GM20000 (cell line): ENCODE results near the gene CUX1.
"Not testable (repeated sequence)": the region's sequence is repeated elsewhere in the genome, so short reads cannot be mapped to it uniquely, and the experiment has no call there.

Source experiments
- DNase-seq: peaks from one replicate; pipeline ENCODE4 v3.0.0; 2012; ENCODE audit warnings: low spot score
- TF ChIP-seq, protein P1 (sequence below): IDR thresholded peaks from 2 replicates; pipeline ENCODE4 v1.5.1; 2012; ENCODE audit warnings: mild to moderate bottlenecking, control low read depth; ENCODE audit errors: extremely low read depth, missing control alignments

The CUX1 gene

DNA sequence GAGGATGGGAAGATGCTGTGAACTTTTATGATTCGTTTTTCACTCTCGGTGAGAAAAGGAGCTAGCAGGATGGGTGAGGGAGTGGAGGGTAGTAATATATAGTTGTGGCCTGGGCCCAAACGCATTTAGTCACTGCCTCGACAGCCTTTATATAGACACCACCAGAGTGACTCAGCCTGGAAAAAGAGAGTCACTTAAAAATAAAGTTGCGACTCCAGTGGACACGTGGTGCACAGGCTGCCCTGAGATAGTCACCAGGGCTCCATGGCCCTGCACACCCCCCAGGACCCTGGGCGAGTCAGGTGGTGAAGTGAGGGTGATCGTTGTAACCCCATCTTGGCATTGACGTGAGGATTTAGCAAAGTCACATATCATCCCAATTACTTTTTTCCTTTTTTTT, 106.7 kb downstream of the CUX1 start:
- DNase-seq = no peak
- TF ChIP-seq, protein P1, sequence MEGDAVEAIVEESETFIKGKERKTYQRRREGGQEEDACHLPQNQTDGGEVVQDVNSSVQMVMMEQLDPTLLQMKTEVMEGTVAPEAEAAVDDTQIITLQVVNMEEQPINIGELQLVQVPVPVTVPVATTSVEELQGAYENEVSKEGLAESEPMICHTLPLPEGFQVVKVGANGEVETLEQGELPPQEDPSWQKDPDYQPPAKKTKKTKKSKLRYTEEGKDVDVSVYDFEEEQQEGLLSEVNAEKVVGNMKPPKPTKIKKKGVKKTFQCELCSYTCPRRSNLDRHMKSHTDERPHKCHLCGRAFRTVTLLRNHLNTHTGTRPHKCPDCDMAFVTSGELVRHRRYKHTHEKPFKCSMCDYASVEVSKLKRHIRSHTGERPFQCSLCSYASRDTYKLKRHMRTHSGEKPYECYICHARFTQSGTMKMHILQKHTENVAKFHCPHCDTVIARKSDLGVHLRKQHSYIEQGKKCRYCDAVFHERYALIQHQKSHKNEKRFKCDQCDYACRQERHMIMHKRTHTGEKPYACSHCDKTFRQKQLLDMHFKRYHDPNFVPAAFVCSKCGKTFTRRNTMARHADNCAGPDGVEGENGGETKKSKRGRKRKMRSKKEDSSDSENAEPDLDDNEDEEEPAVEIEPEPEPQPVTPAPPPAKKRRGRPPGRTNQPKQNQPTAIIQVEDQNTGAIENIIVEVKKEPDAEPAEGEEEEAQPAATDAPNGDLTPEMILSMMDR = no peak

DNA sequence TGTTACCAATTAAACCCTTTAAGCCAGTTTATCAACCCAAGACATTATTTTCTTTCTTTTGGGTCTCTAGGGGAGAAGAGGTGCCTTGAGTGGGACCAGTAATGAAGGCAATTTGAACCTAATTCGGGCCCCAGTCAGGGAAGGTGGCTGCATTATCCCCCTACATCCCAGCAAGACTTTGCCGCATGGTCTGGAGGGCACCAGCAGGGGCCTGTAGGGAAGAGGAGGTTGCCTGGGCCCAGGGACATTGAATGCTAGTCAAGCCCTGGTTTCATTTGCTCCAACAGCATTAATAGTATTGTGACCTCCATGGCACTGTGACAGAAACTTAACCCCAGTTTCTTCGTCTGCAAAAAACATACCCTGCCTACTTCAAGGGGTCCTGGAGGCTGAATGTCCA, 108.8 kb downstream of the CUX1 start:
- no peak for DNase-seq
- TF ChIP-seq, protein P1 = no peak

DNA sequence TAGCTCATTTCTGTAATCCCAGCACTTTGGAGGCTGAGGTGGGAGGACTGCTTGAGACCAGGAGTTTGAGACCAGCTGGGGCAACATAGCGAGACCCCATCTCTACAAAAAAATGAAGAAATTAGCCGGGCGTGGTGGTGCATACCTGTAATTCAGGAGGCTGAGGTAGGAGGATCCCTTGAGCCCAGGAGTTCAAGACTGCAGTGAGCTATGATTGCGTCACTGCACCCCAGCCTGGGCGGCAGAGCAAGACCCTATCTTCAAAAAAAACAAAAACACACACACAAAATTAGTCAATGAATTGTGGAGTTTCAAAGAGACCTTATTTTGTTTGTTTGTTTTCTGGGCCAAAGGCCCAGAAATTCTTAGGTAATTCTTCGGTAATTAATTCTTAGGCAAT, 110.0 kb downstream of the CUX1 start:
- DNase-seq = no peak
- TF ChIP-seq, protein P1 = no peak

DNA sequence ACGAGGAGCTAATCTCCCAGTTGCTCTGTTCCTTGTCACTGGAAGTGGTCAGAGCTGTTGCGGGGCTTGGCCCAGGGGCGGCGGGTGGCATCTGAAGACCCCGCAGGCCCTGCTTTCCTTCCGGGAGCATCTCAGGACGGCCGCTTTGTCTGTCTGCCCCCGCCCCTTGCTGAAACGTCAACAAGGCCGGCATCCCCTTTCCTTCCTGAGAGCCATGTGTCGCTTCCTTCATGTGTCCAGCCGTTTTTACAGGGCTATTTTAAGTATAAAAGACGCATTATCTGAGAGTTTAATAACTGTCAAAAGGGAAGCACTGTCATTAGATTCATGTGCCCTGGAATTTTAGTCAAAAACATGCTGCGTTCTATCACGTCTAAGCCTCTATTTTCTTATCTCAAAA, 110.4 kb downstream of the CUX1 start:
- DNase-seq = no peak
- TF ChIP-seq, protein P1 = no peak

DNA sequence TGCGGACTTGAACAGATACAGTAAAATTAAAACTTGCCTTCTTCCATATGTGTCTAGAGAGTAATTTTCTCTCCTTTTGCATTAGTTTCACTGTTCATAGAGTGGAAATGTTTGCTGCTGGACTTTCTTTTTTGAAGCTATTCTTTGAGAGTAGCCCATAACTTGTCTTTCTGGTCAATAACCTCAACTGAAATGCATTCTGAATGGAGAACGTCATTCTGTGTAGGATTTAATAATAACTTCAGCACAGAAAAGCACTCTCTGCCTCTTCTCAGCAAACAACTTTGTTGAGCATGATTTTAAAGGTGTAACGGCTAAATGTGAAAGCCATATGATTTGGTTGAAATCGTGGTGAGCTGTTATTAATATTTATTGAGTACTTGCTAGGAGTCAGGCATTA, 111.8 kb downstream of the CUX1 start:
- no peak for DNase-seq
- TF ChIP-seq, protein P1 = no peak

DNA sequence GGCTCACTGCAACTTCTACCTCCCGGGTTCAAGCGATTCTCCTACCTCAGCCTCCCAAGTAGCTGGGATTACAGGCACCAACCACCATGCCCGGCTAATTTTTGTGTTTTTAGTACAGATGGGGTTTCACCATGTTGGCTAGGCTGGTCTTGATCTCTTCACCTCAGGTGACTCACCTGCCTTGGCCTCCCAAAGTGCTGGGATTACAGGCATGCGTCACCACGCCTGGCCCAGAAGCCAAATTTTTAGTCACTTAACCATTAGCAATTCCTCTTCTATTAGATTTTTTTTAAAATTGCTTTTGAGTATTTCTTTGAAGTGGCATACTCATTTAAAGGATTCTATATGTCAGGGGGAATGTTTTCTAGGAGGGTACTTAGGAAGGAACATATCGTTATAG, 112.5 kb downstream of the CUX1 start:
- DNase-seq = not testable (repeated sequence)

DNA sequence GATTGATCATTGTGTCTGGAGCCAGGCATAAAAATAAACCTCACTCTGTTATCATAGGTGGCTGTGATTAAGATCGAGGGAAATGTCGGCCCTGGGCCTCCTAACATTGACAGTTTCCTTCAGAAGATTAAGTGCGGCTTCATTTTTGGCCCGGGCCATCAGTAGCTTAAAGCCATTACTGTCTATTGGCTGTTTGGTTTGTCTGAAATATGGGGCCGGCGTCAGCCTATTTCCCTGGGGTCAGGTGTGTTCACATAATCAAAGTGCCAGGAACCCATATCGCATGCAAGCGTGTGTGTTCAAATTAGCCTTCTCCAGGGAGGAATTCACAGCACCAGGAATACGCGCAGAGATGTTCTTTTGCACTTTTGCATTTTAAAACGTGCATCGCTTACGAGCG, 114.7 kb downstream of the CUX1 start:
- TF ChIP-seq, protein P1 = no peak
- no peak for DNase-seq

DNA sequence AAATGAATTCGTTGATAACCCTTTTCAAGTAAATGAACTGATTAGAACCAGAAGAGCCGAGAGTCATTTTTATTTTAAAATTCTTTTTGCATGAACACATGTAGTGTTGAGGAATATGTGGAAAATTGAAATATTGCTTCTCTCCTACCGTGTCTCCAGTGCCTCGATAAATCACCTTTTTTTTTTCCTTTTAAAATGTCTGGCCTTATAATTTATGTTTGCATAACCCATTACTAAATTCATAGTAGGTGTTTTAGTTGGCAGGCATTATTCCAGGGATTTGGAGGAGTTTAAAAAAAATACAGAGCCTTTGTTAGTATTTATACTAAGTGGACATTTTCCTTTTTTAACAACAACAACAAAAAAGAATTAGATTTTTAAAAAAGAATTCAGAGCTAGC, 115.6 kb downstream of the CUX1 start:
- DNase-seq = no peak
- TF ChIP-seq, protein P1 = no peak
